Activated naive CD4-positive, alpha-beta T cell treated with anti-CD3 and anti-CD28 coated beads, Interleukin-2, amount 10 ng/mL, durations not matched to agents 7 days and 5 days (primary cell): Measurements from ENCODE around the gene FZR1.
A peak's percentile ranks its signal among the peaks of the same experiment; 100 is the strongest.

Source experiments
- CTCF ChIA-PET: fragments of 350-600 bp; sonication (Branson Sonifier 250); formaldehyde crosslinking; loops from one replicate; lab custom pipeline; 2021; ENCODE audit warnings: antibody characterized with exemption; lab: Charles Lee
- DNase-seq: peaks from one replicate; pipeline ENCODE4 v3.0.0-alpha.2; 2020
- H3K27ac Mint-ChIP-seq: one replicate; pipeline ENCODE4 v1.8.0; 2021; ENCODE audit warnings: mild to moderate bottlenecking, moderate library complexity, mixed read lengths
- H3K27me3 Mint-ChIP-seq: one replicate; pipeline ENCODE4 v1.8.0; 2021; ENCODE audit warnings: mild to moderate bottlenecking, mixed read lengths
- H3K36me3 Mint-ChIP-seq: one replicate; pipeline ENCODE4 v1.8.0; 2021; ENCODE audit warnings: mixed read lengths
- H3K4me1 Mint-ChIP-seq: one replicate; pipeline ENCODE4 v1.8.0; 2021; ENCODE audit warnings: mixed read lengths
- H3K4me3 Mint-ChIP-seq: one replicate; pipeline ENCODE4 v1.8.0; 2021; ENCODE audit warnings: mild to moderate bottlenecking, moderate library complexity, mixed read lengths
- H3K9me3 Mint-ChIP-seq: one replicate; pipeline ENCODE4 v1.8.0; 2021; ENCODE audit warnings: mixed read lengths

The FZR1 gene

DNA sequence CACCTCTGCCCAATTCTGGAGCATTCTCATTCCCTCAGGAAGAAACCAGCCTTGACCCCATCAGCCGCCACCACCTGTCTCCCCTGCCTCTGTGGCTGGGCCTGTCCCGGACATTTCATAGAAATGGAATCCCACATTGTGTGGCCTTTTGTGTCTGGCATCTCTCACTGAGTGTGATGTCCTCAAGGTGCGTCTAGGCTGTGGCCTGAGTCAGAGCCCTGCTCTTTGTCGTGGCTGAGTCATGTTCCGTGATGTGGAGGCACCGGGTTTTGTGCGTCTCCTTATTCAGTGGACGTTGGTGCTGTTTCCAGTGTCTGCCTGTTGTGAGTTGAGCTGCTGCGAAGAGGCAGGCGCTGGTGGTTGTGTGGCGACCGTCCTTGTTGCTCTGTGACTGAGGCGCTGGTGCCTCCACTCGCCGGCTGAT is 3.5 kb downstream of the FZR1 start:
- H3K4me3 Mint-ChIP-seq = peak overlapping the region; percentile 49
- H3K27ac Mint-ChIP-seq = peak overlapping the region; percentile 74
- CTCF ChIA-PET = no interaction called here
- H3K9me3 Mint-ChIP-seq = no peaks in the 10 kb centered on the region
- H3K27me3 Mint-ChIP-seq = no peaks in the 10 kb centered on the region
- peaks cover 45% of the 10 kb centered on the region for H3K4me1 Mint-ChIP-seq
- peaks cover 37% of the 10 kb centered on the region for H3K36me3 Mint-ChIP-seq
- no peak for DNase-seq

DNA sequence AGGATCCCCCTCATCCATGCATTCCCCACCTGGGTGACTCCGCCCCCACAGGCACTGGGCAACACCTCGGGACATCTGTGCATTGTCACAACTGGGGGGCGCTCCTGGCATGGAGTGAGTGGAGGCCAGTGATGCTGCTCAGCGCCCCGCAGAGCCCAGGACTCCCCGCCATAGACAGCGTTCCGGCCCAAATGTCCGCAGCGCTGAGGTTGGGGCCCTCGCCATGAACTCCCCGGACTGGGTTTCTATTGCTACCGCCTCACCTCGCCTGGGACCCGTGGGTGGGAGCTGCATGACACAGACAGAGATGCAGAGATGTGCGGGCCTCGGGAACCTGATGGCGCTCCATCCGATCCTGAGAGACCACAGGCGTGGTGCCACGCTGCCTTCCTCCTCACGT is 4.6 kb downstream of the FZR1 start:
- CTCF ChIA-PET = interaction anchor here (1.8 kb wide), 1 partner anchor 34 kb away, joined by 4 read pairs; no protein-coding TSS in a partner anchor
- Mint-ChIP-seq H3K4me3 (no peak overlapping the region), H3K36me3 (peaks cover 34% of the 10 kb centered on the region), H3K27me3 (no peaks in the 10 kb centered on the region), H3K27ac (no peak overlapping the region), H3K4me1 (peaks cover 41% of the 10 kb centered on the region), H3K9me3 (no peaks in the 10 kb centered on the region)
- no peak for DNase-seq

DNA sequence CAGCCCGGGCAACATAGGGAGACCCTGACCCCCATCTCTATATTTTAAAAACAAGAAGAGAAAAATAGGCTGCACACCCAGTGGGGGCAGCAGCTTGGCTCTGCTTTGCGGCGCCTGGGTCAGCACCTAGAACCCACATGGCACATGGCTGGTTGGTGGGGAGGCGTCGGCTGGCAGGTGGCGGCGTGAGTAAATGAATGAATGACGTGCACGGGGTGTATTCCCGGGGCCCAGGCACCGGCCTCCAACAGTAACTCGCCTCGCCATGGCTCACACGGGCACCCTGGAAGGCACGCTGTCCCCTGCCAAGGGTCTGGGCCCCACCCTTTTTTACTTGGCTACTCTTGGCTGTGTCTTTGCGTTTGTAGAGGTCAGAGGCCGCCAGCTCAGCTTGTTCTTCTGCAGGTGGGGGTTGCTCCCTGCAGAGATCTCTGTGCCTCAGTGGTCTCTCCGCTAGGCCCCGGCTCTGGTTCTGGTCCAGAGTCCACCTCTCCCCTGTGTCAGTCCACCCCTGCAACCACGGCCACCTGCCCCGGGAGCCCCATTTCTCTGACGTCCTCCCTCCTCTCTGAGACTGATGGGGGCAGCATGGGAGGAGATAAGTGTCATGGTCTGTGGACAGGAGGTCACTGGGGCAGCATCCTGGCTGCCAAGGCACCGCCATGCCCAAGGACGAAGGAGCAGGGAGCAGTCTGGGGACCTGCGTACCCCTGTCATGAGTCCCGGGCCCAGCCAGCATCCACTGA is 5.6 kb downstream of the FZR1 start:
- DNase-seq = no peak
- H3K36me3 Mint-ChIP-seq = peaks cover 35% of the 10 kb centered on the region
- H3K27me3 Mint-ChIP-seq = no peaks in the 10 kb centered on the region
- no peak overlapping the region for H3K4me3 Mint-ChIP-seq
- H3K27ac Mint-ChIP-seq = no peak overlapping the region
- peaks cover 44% of the 10 kb centered on the region for H3K4me1 Mint-ChIP-seq
- CTCF ChIA-PET = interaction anchor here (1.8 kb wide), 1 partner anchor 33 kb away, joined by 4 read pairs; no protein-coding TSS in a partner anchor
- no peaks in the 10 kb centered on the region for H3K9me3 Mint-ChIP-seq

DNA sequence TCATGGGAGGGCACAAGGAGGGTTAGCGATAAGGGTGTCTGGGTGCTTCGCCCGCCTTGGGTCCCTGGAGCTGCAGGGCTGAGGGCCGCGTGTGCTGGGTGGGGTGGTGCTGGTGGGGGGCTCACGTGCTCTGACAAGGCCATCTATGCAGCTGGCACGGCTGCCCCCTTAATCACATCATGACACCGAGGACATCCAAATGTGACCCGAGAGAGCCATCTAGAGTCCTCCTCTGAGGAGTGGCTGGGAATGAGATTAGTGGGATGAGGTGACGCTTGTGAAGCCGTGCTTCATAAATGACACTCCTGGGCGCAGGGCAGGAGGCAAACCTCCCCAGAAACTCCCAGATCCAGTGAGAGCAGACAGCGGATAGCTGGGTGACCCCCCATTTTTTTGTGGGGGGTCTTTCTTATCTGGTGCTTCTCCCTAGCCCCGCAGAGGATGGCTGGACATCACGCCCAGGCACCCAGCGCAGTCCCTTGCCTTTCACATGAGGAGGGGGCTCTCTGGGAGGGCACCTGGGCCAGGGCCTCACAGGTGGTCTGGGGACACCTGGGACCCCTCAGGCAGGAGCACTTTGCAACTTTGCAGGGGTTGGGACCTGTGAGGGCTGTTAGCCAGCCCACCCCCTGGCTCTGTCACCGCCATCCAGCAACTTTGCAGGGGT is 6.6 kb downstream of the FZR1 start:
- no peak overlapping the region for H3K4me3 Mint-ChIP-seq

DNA sequence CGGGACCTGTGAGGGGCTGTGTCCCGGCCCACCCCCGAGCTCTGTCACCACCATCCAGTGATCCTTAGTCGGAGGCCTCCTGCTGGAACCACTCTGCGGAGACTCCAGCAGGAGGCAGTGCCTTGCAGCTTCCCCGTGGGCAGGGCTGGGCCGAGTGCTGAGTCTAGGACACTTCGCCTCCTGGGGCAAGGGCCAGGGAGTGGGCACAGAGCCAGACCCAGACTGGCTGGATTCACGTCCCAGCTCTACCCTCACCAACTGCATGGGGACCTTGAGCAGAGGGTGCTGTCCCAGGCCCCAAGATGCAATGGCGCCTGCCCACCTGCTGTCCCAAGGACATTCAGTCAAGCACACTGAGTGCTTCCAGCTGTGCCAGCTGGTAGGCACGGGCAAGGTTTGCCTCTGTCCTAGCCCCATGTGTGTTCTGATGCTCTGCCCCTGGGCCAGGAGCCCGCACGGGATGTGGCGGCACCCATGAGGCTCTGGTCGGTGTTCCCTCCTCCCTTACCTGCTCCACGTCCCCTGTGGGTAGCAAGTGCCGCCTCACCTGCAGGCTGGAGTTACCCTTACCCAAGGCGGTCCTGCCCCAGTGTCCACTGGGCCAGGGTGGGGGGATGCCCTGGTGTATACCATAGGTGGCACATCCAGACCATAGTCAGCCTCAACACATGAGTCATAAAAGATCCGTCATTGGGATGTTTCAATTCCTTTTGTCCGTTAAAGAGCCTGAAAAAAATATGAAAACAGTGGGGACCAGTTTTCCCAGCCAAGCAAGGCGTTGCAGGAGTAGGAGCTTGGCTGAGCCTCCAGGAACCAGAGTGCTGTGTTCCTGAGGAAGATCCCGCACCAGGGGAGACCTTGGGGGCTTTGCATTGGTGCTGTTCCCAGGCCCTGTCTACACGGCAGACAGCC is 7.4 kb downstream of the FZR1 start:
- peaks cover 26% of the 10 kb centered on the region for H3K36me3 Mint-ChIP-seq
- CTCF ChIA-PET = interaction anchor here (0.5 kb wide), 1 partner anchor 19 kb away, joined by 3 read pairs; no protein-coding TSS in a partner anchor
- H3K9me3 Mint-ChIP-seq = no peaks in the 10 kb centered on the region
- no peak overlapping the region for H3K27ac Mint-ChIP-seq
- no peak for DNase-seq
- H3K4me3 Mint-ChIP-seq = no peak overlapping the region
- H3K27me3 Mint-ChIP-seq = no peaks in the 10 kb centered on the region
- H3K4me1 Mint-ChIP-seq = peaks cover 38% of the 10 kb centered on the region

More for the DNA sequence above, 6.6 kb downstream of the FZR1 start:
- peaks cover 43% of the 10 kb centered on the region for H3K4me1 Mint-ChIP-seq
- no peaks in the 10 kb centered on the region for H3K27me3 Mint-ChIP-seq
- DNase-seq = no peak
- H3K27ac Mint-ChIP-seq = no peak overlapping the region
- peaks cover 27% of the 10 kb centered on the region for H3K36me3 Mint-ChIP-seq
- no peaks in the 10 kb centered on the region for H3K9me3 Mint-ChIP-seq
- CTCF ChIA-PET = interaction anchor here (0.5 kb wide), 1 partner anchor 19 kb away, joined by 3 read pairs; no protein-coding TSS in a partner anchor

GRCh38 chr19:3514930-3515329 is 8.8 kb downstream of the FZR1 start:
- no peaks in the 10 kb centered on the region for H3K9me3 Mint-ChIP-seq
- no peak for DNase-seq
- CTCF ChIA-PET = no interaction called here
- peaks cover 15% of the 10 kb centered on the region for H3K36me3 Mint-ChIP-seq
- no peak overlapping the region for H3K27ac Mint-ChIP-seq
- H3K27me3 Mint-ChIP-seq = no peaks in the 10 kb centered on the region
- H3K4me3 Mint-ChIP-seq = no peak overlapping the region
- H3K4me1 Mint-ChIP-seq = peaks cover 26% of the 10 kb centered on the region

- CTCF ChIA-PET = no interaction called here
- Mint-ChIP-seq H3K27me3 (no peaks in the 10 kb centered on the region), H3K27ac (no peak overlapping the region), H3K4me1 (peaks cover 26% of the 10 kb centered on the region), H3K4me3 (no peak overlapping the region), H3K9me3 (no peaks in the 10 kb centered on the region), H3K36me3 (peaks cover 13% of the 10 kb centered on the region)
- DNase-seq = no peak
These were observed 9.8 kb downstream of the FZR1 start for GRCh38 chr19:3515891-3516422.

- Mint-ChIP-seq H3K27ac (peak overlapping the region; percentile 45), H3K9me3 (no peaks in the 10 kb centered on the region), H3K4me1 (peaks cover 29% of the 10 kb centered on the region), H3K4me3 (no peak overlapping the region), H3K36me3 (peaks cover 14% of the 10 kb centered on the region), H3K27me3 (no peaks in the 10 kb centered on the region)
- DNase-seq = peak; percentile 46
- CTCF ChIA-PET = no interaction called here
These were observed 10.6 kb downstream of the FZR1 start for GRCh38 chr19:3516675-3517207.

DNA sequence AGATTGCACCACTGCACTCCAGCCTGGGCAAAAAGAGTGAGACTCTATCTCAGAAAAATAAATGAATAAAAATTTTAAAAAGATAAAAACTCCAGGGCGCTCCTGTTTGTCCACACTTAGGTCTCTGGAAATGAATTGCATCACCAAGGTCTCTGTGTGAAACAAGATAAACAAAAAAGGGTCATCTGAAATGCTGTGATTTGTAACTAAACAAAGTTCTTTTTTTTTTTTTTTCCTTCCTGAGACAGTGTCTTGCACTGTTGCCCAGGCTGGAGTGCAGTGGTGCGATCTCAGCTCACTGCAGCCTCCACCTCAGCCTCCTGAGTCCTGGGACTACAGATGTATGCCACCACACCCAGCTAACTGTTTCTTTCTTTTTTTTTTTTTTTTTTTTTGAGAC is 11.5 kb downstream of the FZR1 start:
- Mint-ChIP-seq H3K27ac (no peak overlapping the region), H3K9me3 (no peaks in the 10 kb centered on the region), H3K27me3 (no peaks in the 10 kb centered on the region), H3K4me3 (no peak overlapping the region), H3K4me1 (peaks cover 29% of the 10 kb centered on the region), H3K36me3 (peaks cover 14% of the 10 kb centered on the region)
- DNase-seq = no peak
- CTCF ChIA-PET = no interaction called here

- Mint-ChIP-seq H3K9me3 (no peaks in the 10 kb centered on the region), H3K27ac (no peak overlapping the region), H3K27me3 (no peaks in the 10 kb centered on the region), H3K4me1 (peaks cover 29% of the 10 kb centered on the region), H3K36me3 (peaks cover 14% of the 10 kb centered on the region), H3K4me3 (no peak overlapping the region)
- CTCF ChIA-PET = interaction anchor here (0.6 to 1.1 kb wide), 2 partner anchors 91 to 100 kb away, joined by 3 read pairs; no protein-coding TSS in a partner anchor
- DNase-seq = no peak
These were observed 12.1 kb downstream of the FZR1 start for GRCh38 chr19:3518255-3518654.

GRCh38 chr19:3518659-3519058 is 12.5 kb downstream of the FZR1 start:
- Mint-ChIP-seq H3K27me3 (no peaks in the 10 kb centered on the region), H3K4me1 (peaks cover 29% of the 10 kb centered on the region), H3K9me3 (no peaks in the 10 kb centered on the region), H3K27ac (no peak overlapping the region), H3K4me3 (no peak overlapping the region), H3K36me3 (peaks cover 14% of the 10 kb centered on the region)
- no peak for DNase-seq
- CTCF ChIA-PET = interaction anchor here (0.6 to 1.1 kb wide), 2 partner anchors 90 to 100 kb away, joined by 3 read pairs; no protein-coding TSS in a partner anchor

DNA sequence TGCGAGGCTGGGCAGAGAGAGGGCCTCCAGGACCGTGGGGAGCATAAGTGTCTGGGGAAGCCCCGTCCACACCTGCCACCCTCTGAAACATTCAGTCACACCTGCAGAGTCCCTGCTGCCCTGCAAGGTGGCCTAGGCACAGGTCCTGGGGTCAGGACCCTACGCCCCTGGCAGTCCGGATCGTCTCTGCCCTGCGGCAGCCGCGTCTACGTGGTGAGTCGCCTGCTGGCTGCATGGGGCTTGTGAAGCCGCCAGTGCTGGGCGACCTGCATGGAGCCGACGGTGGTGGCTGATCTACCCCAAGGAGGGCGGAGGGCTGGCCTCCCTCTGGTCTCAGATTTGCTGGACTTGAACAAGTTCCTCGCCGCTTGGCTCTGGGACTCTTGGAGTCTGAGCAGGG is 13.0 kb downstream of the FZR1 start:
- DNase-seq = no peak
- peaks cover 29% of the 10 kb centered on the region for H3K4me1 Mint-ChIP-seq
- H3K4me3 Mint-ChIP-seq = no peak overlapping the region
- no peaks in the 10 kb centered on the region for H3K9me3 Mint-ChIP-seq
- no peak overlapping the region for H3K27ac Mint-ChIP-seq
- peaks cover 18% of the 10 kb centered on the region for H3K36me3 Mint-ChIP-seq
- CTCF ChIA-PET = interaction anchor here (1.1 kb wide), 1 partner anchor 90 kb away, joined by 3 read pairs; no protein-coding TSS in a partner anchor
- no peaks in the 10 kb centered on the region for H3K27me3 Mint-ChIP-seq
